Activated T-cell treated with anti-CD3 and anti-CD28 coated beads for 4 hours (primary cell): ENCODE data around the gene YBX1.
"Not testable (repeated sequence)": the region's sequence is repeated elsewhere in the genome, so short reads cannot be mapped to it uniquely, and the experiment has no call there.

Experiments used
- DNase-seq: peaks from one replicate; pipeline ENCODE4 v3.0.0-alpha.2; 2020

YBX1 gene

GRCh38 chr1:42690477-42691156 is 8.4 kb downstream of the YBX1 start:
- DNase-seq: no peak

DNA sequence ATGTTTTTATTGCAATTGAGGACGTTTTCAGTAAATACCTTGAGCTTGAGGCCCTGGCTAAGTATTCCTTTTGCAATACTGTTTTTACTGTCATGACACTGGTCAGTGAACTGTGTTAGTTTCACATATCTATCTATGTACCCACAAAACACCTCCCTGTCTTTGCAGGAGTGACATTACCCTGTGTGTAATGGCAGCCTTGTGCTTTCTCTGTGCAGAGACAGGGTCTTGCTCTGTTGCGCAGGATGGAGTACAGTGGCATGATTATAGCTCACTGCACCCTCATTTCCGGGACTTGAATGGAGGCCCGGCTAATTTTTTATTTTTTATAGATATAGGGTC is 8.9 kb downstream of the YBX1 start:
- DNase-seq: no peak

GRCh38 chr1:42692461-42692860 is 10.2 kb downstream of the YBX1 start:
- DNase-seq: no peak

DNA sequence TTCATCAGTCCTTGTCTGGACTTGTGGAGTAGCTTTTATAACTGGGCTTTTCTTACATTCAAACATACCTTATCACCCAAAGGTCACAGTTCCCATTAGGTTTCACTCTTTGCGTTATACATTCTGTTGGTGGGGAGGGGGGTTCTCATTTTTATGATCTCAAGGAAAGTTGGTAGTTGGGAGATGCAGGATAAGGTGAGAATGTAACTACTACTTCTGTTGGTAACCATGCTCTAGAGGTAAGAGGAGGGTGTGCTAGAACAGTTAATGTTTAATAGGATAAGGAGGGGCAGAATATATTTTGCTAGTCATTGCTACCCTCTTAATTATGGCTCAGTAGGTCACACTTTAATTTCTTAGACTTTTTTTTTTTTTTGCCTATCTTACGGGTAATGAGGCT is 10.7 kb downstream of the YBX1 start:
- no peak for DNase-seq

GRCh38 chr1:42698081-42698813 is 16.0 kb downstream of the YBX1 start:
- DNase-seq: no peak

DNA sequence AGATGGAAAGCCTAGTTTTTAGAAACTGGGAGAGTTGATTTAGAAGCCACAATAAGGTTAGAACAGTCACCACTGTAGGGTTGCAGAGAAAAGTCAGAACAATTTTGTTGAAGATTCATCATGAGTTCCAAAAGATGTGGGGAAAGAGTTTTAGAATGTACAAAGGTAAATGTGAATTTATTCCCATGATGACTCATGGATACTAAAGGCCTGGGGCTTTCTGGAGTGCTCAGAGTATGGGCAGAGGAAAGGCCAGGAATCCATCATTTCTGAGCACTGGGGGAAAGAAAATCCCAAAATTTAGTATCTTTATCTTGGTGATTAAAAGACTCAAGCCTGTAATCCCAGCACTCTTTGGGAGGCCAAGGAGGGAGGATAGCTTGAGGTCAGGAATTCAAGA is 17.8 kb downstream of the YBX1 start:
- no peak for DNase-seq

GRCh38 chr1:42703888-42704464 is 21.8 kb downstream of the YBX1 start:
- DNase-seq: no peak

GRCh38 chr1:42712808-42713207 is 30.6 kb downstream of the YBX1 start:
- not testable (repeated sequence) for DNase-seq

DNA sequence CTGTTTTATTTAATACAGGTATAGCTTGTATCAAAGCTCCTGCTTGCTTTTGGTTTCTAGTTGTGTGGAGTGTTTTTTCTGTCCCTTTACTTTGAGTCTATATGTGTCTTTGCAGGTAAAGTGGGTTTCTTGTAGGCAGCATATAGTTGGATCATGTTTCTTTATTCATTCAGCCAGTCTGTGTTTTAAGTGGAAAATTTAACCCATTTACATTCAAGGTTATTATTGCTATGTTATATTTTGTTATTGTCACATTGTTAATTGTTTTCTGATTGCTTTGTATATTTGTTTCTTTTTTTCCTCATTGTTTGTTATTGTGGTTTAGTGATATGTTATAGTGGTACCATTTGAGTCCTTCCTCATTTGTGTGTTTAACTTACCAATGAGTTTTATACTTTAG is 31.1 kb downstream of the YBX1 start:
- no peak for DNase-seq

- not testable (repeated sequence) for DNase-seq
Observed at GRCh38 chr1:42714441-42714840, 32.2 kb downstream of the YBX1 start.

GRCh38 chr1:42720868-42721267 is 38.6 kb downstream of the YBX1 start:
- no peak for DNase-seq

GRCh38 chr1:42721926-42722325 is 39.7 kb downstream of the YBX1 start:
- DNase-seq: no peak

DNA sequence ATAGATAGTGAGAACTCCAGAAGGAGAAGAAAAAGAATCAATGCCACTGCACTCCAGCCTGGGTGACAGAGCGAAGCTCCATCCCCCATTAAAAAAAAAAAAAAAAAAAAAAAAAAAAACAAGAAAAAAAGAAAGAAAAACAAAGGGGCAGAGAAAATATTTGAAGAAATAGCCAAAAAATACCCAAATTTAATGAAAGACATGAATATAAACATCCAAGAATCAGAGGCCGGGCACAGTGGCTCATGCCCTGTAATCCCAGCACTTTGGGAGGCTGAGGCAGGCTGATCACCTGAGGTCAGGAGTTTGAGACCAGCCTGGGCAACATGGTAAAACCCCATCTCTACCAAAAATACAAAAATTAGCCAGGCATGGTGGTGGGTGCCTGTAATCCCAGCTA is 40.2 kb downstream of the YBX1 start:
- DNase-seq: not testable (repeated sequence)

DNA sequence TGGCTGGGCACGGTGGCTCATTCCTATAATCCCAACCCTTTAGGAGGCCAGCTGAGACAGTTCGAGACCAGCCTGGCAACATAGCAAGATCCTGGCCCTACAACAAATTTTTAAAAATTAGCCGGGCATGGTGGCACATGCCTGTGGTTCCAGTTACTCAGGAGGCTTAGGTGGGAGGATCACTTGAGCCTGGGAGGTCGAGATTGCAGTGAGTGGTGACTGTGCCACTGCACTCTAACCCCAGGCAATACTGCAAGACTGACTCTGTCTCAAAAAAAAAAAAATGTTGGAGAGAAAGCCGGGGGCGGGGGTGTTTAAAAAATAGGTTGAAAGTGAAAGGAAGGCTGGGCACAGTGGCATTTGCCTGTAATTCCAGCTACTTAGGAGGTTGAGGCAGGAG is 41.3 kb downstream of the YBX1 start:
- DNase-seq: no peak

DNA sequence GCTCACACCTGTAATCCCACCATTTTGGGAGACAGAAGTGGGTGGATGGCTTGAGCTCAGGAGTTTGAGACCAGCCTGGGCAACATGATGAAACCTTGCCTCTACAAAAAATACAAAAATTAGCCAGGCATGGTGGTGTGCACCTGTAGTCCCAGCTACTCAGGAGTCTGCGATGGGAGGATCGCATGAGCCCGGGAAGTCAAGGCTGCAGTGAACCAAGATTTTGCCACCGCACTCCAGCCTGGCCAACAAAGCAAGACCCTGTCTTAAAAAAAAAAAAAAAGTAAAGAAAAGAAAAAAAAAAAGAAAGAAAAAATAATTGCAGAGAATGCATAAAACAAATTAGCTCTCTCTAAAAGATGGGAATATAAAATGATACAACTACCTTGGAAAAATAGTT is 43.6 kb downstream of the YBX1 start:
- not testable (repeated sequence) for DNase-seq

- DNase-seq: no peak
Observed at GRCh38 chr1:42730002-42730401, 47.8 kb downstream of the YBX1 start.

DNA sequence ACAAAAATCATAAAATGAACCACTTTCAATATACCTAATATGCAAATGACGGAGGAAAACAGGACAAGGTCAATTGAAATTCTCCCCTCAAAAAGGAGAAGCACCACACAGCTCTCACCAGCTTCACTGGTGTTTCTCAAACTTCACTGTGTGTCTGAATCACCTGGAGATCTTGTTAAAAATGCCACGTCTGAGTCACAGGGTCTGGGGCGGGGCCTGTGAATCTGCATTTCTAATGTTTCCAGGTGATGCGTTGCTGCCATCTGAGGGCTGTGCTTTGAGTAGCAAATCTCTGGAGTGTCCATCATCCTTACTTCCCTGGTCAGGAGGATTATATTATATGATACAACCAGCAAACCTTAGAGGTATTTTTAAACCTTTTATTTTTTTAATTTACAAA is 48.8 kb downstream of the YBX1 start:
- peak; percentile 30 for DNase-seq

DNA sequence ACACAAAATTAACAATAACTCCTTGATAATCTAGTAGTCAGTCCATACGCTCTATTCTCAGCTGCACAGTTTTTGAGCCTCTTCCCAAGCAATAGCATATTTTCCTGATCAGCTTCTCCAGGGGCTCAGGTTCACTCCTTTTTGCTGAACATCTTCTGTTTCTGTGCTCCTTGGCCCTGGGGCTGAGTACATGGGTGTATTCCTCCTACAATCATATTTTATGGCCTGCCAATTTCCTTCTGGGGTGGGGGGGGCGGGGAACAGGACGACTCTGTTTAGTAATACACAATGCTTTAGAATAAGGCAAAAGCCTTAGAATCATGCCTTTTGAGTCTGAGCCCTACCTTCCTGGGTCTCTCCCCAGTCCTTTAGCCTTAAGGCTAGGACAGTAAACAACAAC is 49.4 kb downstream of the YBX1 start:
- no peak for DNase-seq

DNA sequence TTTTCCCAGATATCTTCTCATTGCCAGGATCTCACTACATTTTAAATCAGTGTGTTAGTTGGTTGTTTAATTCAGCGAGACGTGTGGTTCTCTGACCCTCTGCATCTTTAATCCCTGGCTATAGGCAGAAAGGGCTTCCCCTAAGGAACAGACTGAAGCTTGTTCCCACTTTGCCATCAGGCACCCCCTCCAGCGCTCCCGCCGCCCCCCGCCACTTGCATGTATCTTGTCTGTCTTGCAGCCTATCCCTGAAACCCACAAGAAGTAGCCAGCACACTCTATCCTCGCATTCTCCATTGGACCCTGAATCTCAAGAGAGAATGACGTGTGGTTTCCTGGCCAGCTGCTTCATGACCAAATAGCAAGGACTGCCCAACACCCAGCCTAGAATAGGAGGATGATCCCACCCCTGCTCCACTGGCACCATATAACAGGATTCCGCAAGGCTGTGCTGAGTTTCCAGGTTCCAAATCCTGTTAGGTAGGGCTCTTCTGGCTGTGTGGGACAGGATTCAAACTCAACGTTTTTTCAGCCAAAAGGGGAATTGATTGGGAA is 50.0 kb downstream of the YBX1 start:
- no peak for DNase-seq

- no peak for DNase-seq
Observed at GRCh38 chr1:42733415-42734200, 51.4 kb downstream of the YBX1 start.

- DNase-seq: no peak
Observed at GRCh38 chr1:42734201-42735035, 52.2 kb downstream of the YBX1 start.

DNA sequence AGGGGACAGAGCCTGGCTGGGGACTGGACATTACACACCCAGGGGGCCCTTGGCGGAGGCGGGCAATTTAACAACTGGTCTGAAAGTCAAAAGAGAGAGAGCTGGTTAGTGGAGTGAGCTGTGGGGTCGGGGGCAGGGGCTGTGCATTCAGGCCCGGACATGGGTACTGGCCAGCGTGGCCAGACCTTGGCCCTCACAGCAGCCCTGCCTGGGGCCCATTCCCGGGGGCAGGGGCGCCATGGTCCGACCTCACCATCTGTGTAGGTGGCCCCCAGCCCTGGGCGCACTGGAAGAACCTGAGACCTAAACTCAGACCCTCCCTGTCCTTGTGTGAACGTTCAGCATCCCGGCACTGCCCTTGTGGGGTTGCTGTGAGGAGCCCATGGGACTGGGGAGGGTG is 52.8 kb downstream of the YBX1 start:
- DNase-seq: no peak
